Body of pancreas (tissue), 4 donors: Measurements from ENCODE around the gene AKAP12.

Experiments
- CTCF ChIP-seq, 7 experiments: fragments of 450-650 bp in 4 of 7; fragments of 200-600 bp in 3 of 7; sonication (generic) in 3 of 7; IDR thresholded peaks; one replicate each; pipeline ENCODE4 v1.5.1; 2016 to 2019; ENCODE audit warnings: antibody characterized with exemption in 7 of 7
- POLR2A ChIP-seq, 3 donors: fragments of 450-650 bp; IDR thresholded peaks; one replicate each; pipeline ENCODE4 v1.6.1; 2016; ENCODE audit warnings: antibody characterized with exemption in 3 of 3, mild to moderate bottlenecking in 2 of 3

GRCh38 chr6:151228788-151229400, 10.9 kb upstream of the AKAP12 start:
- TF ChIP-seq CTCF (IDR thresholded peaks at IDR 0.05) (no peak), POLR2A (IDR thresholded peaks at IDR 0.05) (no peak)
